HUES64 (cell line): ENCODE results near the gene ASB4.

ENCODE experiments used
- H3K27ac ChIP-seq: 2 replicates; pipeline ENCODE4 v1.7.0; 2013; ENCODE audit warnings: low read depth, low read length, inconsistent platforms
- H3K27me3 ChIP-seq: 2 replicates; pipeline ENCODE4 v1.6.1; 2013; ENCODE audit warnings: mild to moderate bottlenecking, low read length; ENCODE audit not compliant: insufficient read depth
- H3K36me3 ChIP-seq: 2 replicates; pipeline ENCODE4 v1.6.1; 2013; ENCODE audit warnings: mild to moderate bottlenecking, low read length; ENCODE audit not compliant: insufficient read depth
- H3K4me1 ChIP-seq: 2 replicates; pipeline ENCODE4 v1.6.1; 2013; ENCODE audit warnings: mild to moderate bottlenecking, low read length, moderate library complexity; ENCODE audit not compliant: insufficient read depth
- H3K4me3 ChIP-seq: 2 replicates; pipeline ENCODE4 v1.5.1; 2013; ENCODE audit warnings: mild to moderate bottlenecking, low read length, moderate library complexity
- H3K9ac ChIP-seq: 2 replicates; pipeline ENCODE4 v1.6.1; 2013; ENCODE audit warnings: mild to moderate bottlenecking, low read depth, low read length
- H3K9me3 ChIP-seq: 2 replicates; pipeline ENCODE4 v1.6.1; 2013; ENCODE audit warnings: low read depth, low read length; ENCODE audit not compliant: insufficient read depth
- WGBS: fragments of 150-250, 120-280 bp; methylation state at CpG from one replicate; pipeline ENCODE4 v1.1.7; 2013; ENCODE audit warnings: missing lambda C conversion rate; 5-methylcytosine and 5-hydroxymethylcytosine counted together

The ASB4 gene

GRCh38 chr7:95469187-95469586 is 16.6 kb upstream of the ASB4 start:
- WGBS: no CpG with 5 or more reads among the region's 1 CpG
- peaks cover 38% of the 10 kb centered on the region for H3K4me1 ChIP-seq
- no peak overlapping the region for H3K4me3 ChIP-seq

GRCh38 chr7:95469848-95470247 is 15.9 kb upstream of the ASB4 start:
- H3K4me3 ChIP-seq: no peak overlapping the region
- H3K27me3 ChIP-seq: no peaks in the 10 kb centered on the region
- peak overlapping the region; percentile 80 for H3K27ac ChIP-seq
- no peaks in the 10 kb centered on the region for H3K36me3 ChIP-seq
- WGBS: 82% methylated on average over 4 of the region's 4 CpGs
- no peak overlapping the region for H3K9ac ChIP-seq
- H3K4me1 ChIP-seq: peaks cover 38% of the 10 kb centered on the region
- H3K9me3 ChIP-seq: no peaks in the 10 kb centered on the region

More at GRCh38 chr7:95469187-95469586, 16.6 kb upstream of the ASB4 start:
- Histone ChIP-seq H3K9ac (no peak overlapping the region), H3K9me3 (no peaks in the 10 kb centered on the region), H3K27ac (no peak overlapping the region), H3K36me3 (no peaks in the 10 kb centered on the region), H3K27me3 (no peaks in the 10 kb centered on the region)

DNA sequence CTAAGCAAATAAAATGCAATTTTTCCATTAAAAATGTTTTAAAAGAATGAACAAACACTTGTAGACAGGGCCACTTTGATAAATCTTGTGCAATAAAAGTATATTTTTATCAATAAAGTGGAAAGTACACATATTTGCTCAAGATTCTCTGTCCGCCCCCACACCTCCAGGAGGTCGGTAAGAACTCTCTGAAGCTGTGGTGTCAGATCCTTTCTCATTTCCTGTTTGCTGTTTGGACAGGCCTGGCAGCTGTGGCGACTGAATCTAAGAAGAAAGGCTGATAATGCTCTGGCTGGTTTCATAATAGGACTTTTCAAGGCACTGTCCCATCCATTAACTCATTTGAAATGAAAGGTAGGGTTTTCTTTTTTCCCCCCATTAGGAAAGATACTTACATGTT is 15.3 kb upstream of the ASB4 start:
- Histone ChIP-seq H3K27ac (peak overlapping the region; percentile 80), H3K36me3 (no peaks in the 10 kb centered on the region), H3K4me3 (no peak overlapping the region), H3K9ac (no peak overlapping the region; the same call in 1 of the 2 replicates), H3K9me3 (no peaks in the 10 kb centered on the region), H3K4me1 (peaks cover 38% of the 10 kb centered on the region), H3K27me3 (no peaks in the 10 kb centered on the region)
- WGBS: 18% methylated on average over 3 of the region's 3 CpGs

DNA sequence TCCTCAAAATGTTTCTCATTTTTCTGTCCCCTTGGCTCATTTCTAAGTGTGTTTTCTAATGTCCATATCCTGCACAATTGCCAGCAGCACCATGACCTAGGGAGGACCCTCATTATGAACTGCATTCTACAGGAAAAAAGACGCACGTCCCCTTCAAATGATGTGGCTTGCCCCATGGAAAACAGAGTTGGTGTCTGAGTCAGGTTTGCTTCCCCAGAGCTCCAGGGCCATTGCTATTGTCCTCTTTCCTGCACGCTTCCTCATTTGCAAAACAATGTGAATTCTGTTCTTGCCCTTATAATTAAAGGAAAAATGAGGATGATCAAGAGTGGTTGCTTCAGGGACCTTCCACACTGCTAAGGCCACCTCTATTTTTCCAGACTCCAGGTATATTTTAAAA is 14.7 kb upstream of the ASB4 start:
- 47% methylated on average over 3 of the region's 3 CpGs for WGBS
- Histone ChIP-seq H3K4me3 (no peak overlapping the region; the same call in 1 of the 2 replicates), H3K27me3 (no peaks in the 10 kb centered on the region), H3K9ac (peak overlapping the region; percentile 37; the same call in 1 of the 2 replicates), H3K9me3 (no peaks in the 10 kb centered on the region), H3K27ac (peak overlapping the region; percentile 80), H3K36me3 (no peaks in the 10 kb centered on the region), H3K4me1 (peaks cover 38% of the 10 kb centered on the region)

GRCh38 chr7:95472581-95473161 is 13.1 kb upstream of the ASB4 start:
- Histone ChIP-seq H3K4me3 (no peak overlapping the region), H3K27ac (no peak overlapping the region), H3K27me3 (no peaks in the 10 kb centered on the region), H3K9ac (no peak overlapping the region), H3K36me3 (no peaks in the 10 kb centered on the region), H3K9me3 (no peaks in the 10 kb centered on the region), H3K4me1 (peaks cover 42% of the 10 kb centered on the region)
- WGBS: 73% methylated on average over 8 of the region's 8 CpGs

DNA sequence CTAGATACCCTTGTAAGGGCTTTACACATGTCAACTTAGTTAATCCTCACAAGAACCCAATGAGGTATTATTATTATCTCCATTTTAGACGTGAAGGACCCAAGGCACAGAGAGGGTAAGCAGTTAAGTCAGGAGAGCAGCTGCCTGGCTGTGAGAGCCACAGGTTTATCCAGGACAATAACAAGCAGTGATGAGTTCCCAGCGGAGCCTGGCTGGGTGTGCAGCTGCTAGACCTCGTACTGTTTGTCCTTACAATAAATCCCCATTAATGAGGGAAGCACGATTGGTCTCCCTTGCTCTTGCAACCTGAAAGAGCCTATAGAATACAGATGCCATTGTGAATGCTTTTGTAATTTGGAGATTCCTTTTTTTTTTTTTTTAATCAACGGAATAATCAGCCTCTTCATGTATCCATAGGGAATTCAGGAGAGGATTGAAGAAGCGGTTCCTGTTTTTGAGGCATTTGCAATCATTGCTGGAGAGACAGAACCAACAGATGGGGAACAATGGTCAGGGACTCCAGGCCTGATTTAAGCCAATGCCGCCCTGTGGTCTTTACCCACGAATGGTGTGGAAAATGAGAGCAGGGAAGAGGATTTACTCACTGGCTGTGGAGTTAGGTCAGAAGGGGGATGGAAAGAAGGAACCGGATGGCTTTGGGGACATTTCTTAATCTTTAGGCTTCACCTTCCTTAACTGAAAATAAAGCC is 12.3 kb upstream of the ASB4 start:
- Histone ChIP-seq H3K9me3 (no peaks in the 10 kb centered on the region), H3K27ac (no peak overlapping the region), H3K9ac (no peak overlapping the region), H3K27me3 (no peaks in the 10 kb centered on the region), H3K36me3 (no peaks in the 10 kb centered on the region), H3K4me3 (no peak overlapping the region), H3K4me1 (peaks cover 36% of the 10 kb centered on the region)
- 85% methylated on average over 9 of the region's 9 CpGs for WGBS

GRCh38 chr7:95476072-95476847 is 9.5 kb upstream of the ASB4 start:
- Histone ChIP-seq H3K27ac (no peak overlapping the region), H3K4me1 (peaks cover 20% of the 10 kb centered on the region), H3K9me3 (no peaks in the 10 kb centered on the region), H3K4me3 (no peak overlapping the region), H3K27me3 (no peaks in the 10 kb centered on the region), H3K36me3 (no peaks in the 10 kb centered on the region), H3K9ac (no peak overlapping the region)
- WGBS: 71% methylated on average over 8 of the region's 9 CpGs

DNA sequence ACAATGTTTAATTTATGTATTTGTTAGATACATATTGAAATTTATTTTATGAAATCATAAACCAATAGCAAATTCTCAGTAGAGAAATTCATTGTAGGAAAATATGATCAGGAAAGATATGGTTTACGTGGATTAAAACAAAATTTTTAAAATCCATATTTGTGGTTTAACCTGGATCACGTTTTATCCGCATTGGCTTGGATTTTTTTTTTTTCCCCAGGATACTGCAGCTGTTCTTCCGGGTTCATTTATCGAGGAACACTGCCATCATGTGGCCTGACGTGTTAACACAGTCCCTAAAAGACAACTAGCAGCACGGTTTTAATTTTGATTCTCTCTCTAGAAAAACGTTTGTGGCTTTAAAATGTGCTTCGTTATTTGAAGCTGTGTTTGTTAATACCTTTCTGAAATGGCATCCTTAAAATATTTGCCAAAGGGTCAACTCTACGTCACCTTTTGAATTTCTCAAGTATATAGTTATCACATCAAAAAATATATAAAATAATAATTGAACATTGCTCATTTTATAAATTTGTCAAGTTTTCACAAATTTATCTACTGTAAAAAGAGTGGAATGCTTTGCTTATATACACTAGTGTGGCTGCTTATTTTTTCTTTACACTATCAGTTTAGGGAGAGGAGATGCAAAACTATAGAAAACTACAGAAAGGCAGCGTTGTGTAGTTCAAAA is 8.7 kb upstream of the ASB4 start:
- Histone ChIP-seq H3K27me3 (no peaks in the 10 kb centered on the region), H3K9ac (no peak overlapping the region), H3K4me1 (peaks cover 16% of the 10 kb centered on the region), H3K4me3 (no peak overlapping the region), H3K9me3 (no peaks in the 10 kb centered on the region), H3K36me3 (no peaks in the 10 kb centered on the region), H3K27ac (no peak overlapping the region)
- WGBS: 13% methylated on average over 10 of the region's 11 CpGs

- no peak overlapping the region for H3K9ac ChIP-seq
- WGBS: 89% methylated on average over 18 of the region's 18 CpGs
- H3K9me3 ChIP-seq: no peaks in the 10 kb centered on the region
- no peaks in the 10 kb centered on the region for H3K36me3 ChIP-seq
- H3K27ac ChIP-seq: no peak overlapping the region
- no peak overlapping the region for H3K4me3 ChIP-seq
- H3K4me1 ChIP-seq: peaks cover 7% of the 10 kb centered on the region
- no peaks in the 10 kb centered on the region for H3K27me3 ChIP-seq
Observed at GRCh38 chr7:95478272-95479037, 7.3 kb upstream of the ASB4 start.

- H3K36me3 ChIP-seq: no peaks in the 10 kb centered on the region
- H3K4me1 ChIP-seq: peaks cover 9% of the 10 kb centered on the region
- H3K27me3 ChIP-seq: no peaks in the 10 kb centered on the region
- H3K9ac ChIP-seq: no peak overlapping the region
- no peak overlapping the region for H3K4me3 ChIP-seq
- no peak overlapping the region for H3K27ac ChIP-seq
- H3K9me3 ChIP-seq: no peaks in the 10 kb centered on the region
Observed at GRCh38 chr7:95479992-95480624, 5.6 kb upstream of the ASB4 start.
